GOT3 (cell line): ENCODE data around the gene ARHGAP8.

Source experiments
- DNase-seq: peaks from one replicate; lab custom pipeline; 2025; ENCODE audit warnings: mixed read lengths; lab: John Stamatoyannopoulos, UW

The ARHGAP8 gene

GRCh38 chr22:44909241-44909640 is 156.9 kb downstream of the ARHGAP8 start:
- no peak for DNase-seq
